DOHH2 (cell line): ENCODE measurements around the gene COL6A5.

Source experiments
- H3F3A ChIP-seq: fragments of 200-600 bp; sonication (generic), shearing (Covaris generic); 2 replicates; pipeline ENCODE4 v1.6.0; 2016; ENCODE audit warnings: antibody characterized with exemption, mild to moderate bottlenecking; ENCODE audit not compliant: control insufficient read depth, insufficient read depth
- H3K27ac ChIP-seq: fragments of 200-600 bp; sonication (generic); 2 replicates; pipeline ENCODE4 v1.5.1; 2014; ENCODE audit warnings: low read depth, mild to moderate bottlenecking, low read length, moderate library complexity
- H3K27me3 ChIP-seq: fragments of 200-600 bp; sonication (generic); 2 replicates; pipeline ENCODE4 v1.6.1; 2014; ENCODE audit warnings: mild to moderate bottlenecking, low read length, mixed read lengths; ENCODE audit not compliant: control insufficient read depth
- H3K36me3 ChIP-seq: fragments of 200-600 bp; sonication (generic); 2 replicates; pipeline ENCODE4 v1.6.1; 2014; ENCODE audit warnings: mild to moderate bottlenecking, low read length, moderate library complexity, mixed read lengths; ENCODE audit not compliant: control insufficient read depth
- H3K4me1 ChIP-seq: fragments of 200-600 bp; sonication (generic); 2 replicates; pipeline ENCODE4 v1.6.1; 2014; ENCODE audit warnings: mild to moderate bottlenecking, low read length, mixed read lengths; ENCODE audit not compliant: control insufficient read depth
- H3K4me2 ChIP-seq: fragments of 200-600 bp; sonication (generic); 2 replicates; pipeline ENCODE4 v1.6.0; 2014; ENCODE audit warnings: mild to moderate bottlenecking, low read length, moderate library complexity
- H3K4me3 ChIP-seq: fragments of 200-600 bp; sonication (generic); 2 replicates; pipeline ENCODE4 v1.5.1; 2014; ENCODE audit warnings: mild to moderate bottlenecking, low read length, mixed read lengths
- H3K79me2 ChIP-seq: fragments of 200-600 bp; sonication (generic); 2 replicates; pipeline ENCODE4 v1.6.1; 2014; ENCODE audit warnings: mild to moderate bottlenecking, low read length, mixed read lengths; ENCODE audit not compliant: control insufficient read depth
- H3K9me2 ChIP-seq: fragments of 200-600 bp; sonication (generic); replicated peaks from 2 replicates; pipeline ENCODE4 v1.6.1; 2014; ENCODE audit warnings: mild to moderate bottlenecking, low read length, mixed read lengths; ENCODE audit not compliant: control insufficient read depth
- H3K9me3 ChIP-seq: fragments of 200-600 bp; sonication (generic); 2 replicates; pipeline ENCODE4 v1.6.1; 2014; ENCODE audit warnings: antibody characterized with exemption, low read length, mixed read lengths; ENCODE audit not compliant: control insufficient read depth, insufficient read depth
- H4K20me1 ChIP-seq: fragments of 200-600 bp; sonication (generic); 2 replicates; pipeline ENCODE4 v1.6.0; 2014; ENCODE audit warnings: low read depth, mild to moderate bottlenecking, antibody characterized with exemption, low read length, moderate library complexity; ENCODE audit not compliant: control insufficient read depth, insufficient read depth
- EZH2phosphoT487 ChIP-seq: fragments of 200-600 bp; sonication (generic); IDR thresholded peaks from 2 replicates; pipeline ENCODE4 v1.6.1; 2017; ENCODE audit warnings: borderline replicate concordance, mild to moderate bottlenecking, antibody characterized with exemption, low read length, moderate library complexity, mixed read lengths
- TF ChIP-seq, protein P1 (sequence below): fragments of 200-600 bp; sonication (generic); IDR thresholded peaks from one replicate; pipeline ENCODE4 v1.5.1; 2014; ENCODE audit warnings: antibody characterized with exemption, mild to moderate bottlenecking, low read depth, low read length; ENCODE audit not compliant: poor library complexity, severe bottlenecking

Gene COL6A5, protein sequence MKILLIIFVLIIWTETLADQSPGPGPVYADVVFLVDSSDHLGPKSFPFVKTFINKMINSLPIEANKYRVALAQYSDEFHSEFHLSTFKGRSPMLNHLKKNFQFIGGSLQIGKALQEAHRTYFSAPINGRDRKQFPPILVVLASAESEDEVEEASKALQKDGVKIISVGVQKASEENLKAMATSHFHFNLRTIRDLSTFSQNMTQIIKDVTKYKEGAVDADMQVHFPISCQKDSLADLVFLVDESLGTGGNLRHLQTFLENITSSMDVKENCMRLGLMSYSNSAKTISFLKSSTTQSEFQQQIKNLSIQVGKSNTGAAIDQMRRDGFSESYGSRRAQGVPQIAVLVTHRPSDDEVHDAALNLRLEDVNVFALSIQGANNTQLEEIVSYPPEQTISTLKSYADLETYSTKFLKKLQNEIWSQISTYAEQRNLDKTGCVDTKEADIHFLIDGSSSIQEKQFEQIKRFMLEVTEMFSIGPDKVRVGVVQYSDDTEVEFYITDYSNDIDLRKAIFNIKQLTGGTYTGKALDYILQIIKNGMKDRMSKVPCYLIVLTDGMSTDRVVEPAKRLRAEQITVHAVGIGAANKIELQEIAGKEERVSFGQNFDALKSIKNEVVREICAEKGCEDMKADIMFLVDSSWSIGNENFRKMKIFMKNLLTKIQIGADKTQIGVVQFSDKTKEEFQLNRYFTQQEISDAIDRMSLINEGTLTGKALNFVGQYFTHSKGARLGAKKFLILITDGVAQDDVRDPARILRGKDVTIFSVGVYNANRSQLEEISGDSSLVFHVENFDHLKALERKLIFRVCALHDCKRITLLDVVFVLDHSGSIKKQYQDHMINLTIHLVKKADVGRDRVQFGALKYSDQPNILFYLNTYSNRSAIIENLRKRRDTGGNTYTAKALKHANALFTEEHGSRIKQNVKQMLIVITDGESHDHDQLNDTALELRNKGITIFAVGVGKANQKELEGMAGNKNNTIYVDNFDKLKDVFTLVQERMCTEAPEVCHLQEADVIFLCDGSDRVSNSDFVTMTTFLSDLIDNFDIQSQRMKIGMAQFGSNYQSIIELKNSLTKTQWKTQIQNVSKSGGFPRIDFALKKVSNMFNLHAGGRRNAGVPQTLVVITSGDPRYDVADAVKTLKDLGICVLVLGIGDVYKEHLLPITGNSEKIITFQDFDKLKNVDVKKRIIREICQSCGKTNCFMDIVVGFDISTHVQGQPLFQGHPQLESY (N-terminal part only)

DNA sequence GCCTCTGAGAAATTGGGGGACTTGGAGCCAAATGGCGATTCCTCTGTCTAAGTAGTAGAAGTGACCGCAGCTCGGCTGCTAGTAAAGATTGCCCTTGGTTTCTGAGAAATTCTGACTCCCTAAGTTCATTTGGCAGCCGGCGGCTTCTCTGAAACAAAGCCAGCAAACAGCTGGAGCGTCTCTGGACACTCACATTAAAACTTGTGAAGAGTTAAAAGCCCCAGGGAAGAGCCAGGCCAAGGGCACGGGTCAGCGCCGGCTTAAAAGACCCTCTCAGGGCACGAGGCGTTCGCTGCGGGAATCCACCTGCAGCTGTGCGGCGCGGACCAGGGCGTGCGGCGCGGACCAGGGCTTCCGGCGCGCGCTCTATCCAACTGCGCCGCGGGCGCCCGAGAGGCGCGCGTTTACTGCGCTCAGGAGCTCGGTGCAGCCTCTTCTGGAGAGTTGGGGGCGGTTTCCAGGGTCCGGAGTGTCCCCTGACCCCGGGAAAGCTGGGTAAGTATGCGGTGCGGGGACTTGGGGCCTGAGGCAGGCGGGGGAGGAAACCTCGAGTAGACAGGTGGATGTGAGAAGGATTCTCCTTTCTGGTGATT lies at the start of gene COL6A5:
COL6A5 (plus strand) TSS at position 186 of the 593 bp plus-strand sequence. CDS start 27,967 bp downstream, outside the sequence.
- H4K20me1 ChIP-seq, result no peaks in the 10 kb centered on the region
- TF ChIP-seq, protein P1, sequence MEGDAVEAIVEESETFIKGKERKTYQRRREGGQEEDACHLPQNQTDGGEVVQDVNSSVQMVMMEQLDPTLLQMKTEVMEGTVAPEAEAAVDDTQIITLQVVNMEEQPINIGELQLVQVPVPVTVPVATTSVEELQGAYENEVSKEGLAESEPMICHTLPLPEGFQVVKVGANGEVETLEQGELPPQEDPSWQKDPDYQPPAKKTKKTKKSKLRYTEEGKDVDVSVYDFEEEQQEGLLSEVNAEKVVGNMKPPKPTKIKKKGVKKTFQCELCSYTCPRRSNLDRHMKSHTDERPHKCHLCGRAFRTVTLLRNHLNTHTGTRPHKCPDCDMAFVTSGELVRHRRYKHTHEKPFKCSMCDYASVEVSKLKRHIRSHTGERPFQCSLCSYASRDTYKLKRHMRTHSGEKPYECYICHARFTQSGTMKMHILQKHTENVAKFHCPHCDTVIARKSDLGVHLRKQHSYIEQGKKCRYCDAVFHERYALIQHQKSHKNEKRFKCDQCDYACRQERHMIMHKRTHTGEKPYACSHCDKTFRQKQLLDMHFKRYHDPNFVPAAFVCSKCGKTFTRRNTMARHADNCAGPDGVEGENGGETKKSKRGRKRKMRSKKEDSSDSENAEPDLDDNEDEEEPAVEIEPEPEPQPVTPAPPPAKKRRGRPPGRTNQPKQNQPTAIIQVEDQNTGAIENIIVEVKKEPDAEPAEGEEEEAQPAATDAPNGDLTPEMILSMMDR, result no peak
- TF ChIP-seq EZH2phosphoT487, result no peak
- H3K9me3 ChIP-seq, result no peaks in the 10 kb centered on the region
- no peaks in the 10 kb centered on the region for H3K79me2 ChIP-seq
- no peak within 1 kb of the TSS for H3K27ac ChIP-seq
- H3K27me3 ChIP-seq, result no peaks in the 10 kb centered on the region
- no peak within 1 kb of the TSS for H3K4me2 ChIP-seq
- H3K9me2 ChIP-seq, result no peaks in the 10 kb centered on the region; the same call in 1 of the 2 replicates
- no peaks in the 10 kb centered on the region for H3F3A ChIP-seq
- no peaks in the 10 kb centered on the region for H3K4me1 ChIP-seq
- no peaks in the 10 kb centered on the region for H3K36me3 ChIP-seq
- no peak within 1 kb of the TSS for H3K4me3 ChIP-seq

DNA sequence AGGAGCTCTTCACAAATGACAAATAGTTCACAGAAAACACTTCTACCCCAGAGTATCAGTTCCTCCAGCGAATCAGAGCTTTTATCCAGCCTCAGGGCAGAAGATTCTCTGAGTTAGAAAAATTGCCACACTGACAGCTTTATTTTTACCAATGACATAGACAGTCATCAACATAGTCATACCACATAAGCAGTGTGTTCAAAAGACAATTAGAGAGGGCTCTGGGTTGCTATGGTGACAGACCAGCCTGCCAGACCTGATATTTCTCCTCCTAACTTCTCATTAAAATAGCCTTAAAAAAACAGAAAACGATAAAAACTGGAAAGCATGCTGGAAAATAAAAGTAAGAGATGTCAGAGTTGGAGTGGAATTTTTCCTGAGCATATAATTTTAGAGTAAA lies 45.9 kb upstream of the COL6A5 start:
- H3K9me3 ChIP-seq, result no peaks in the 10 kb centered on the region
- no peaks in the 10 kb centered on the region for H3K79me2 ChIP-seq
- H3K27me3 ChIP-seq, result no peaks in the 10 kb centered on the region
- no peaks in the 10 kb centered on the region for H3K36me3 ChIP-seq
- H3K4me1 ChIP-seq, result no peaks in the 10 kb centered on the region
- no peaks in the 10 kb centered on the region for H3F3A ChIP-seq
- no peak for TF ChIP-seq EZH2phosphoT487
- TF ChIP-seq, protein P1, result no peak
- no peaks in the 10 kb centered on the region for H3K9me2 ChIP-seq
- no peak overlapping the region for H3K27ac ChIP-seq
- no peak overlapping the region for H3K4me3 ChIP-seq
- no peak overlapping the region for H3K4me2 ChIP-seq
- no peaks in the 10 kb centered on the region for H4K20me1 ChIP-seq

DNA sequence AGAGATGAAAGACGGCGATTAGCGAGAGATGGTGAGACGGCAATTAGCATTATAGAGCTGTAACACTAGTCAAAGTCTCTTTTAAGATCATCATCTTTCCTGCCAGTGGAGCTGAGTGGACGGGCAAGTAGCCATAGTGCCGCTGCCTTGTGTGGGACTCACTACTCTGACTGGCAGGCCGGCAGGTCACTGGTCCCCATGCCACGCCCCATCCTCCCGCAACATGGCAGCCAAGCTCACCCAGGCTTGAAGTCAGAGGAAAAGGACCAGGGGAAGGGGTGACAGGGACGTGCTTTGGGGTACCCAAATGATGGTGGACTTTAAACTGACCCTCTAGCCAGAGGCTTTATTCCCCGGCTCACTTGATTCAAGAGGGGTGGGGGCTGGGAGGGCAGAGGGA lies 44.6 kb upstream of the COL6A5 start:
- Histone ChIP-seq H3K27ac (no peak overlapping the region), H3K27me3 (no peaks in the 10 kb centered on the region), H3K4me2 (no peak overlapping the region), H3K9me2 (no peaks in the 10 kb centered on the region), H3K36me3 (no peaks in the 10 kb centered on the region), H3K4me1 (no peaks in the 10 kb centered on the region), H4K20me1 (no peaks in the 10 kb centered on the region), H3K4me3 (no peak overlapping the region), H3K79me2 (no peaks in the 10 kb centered on the region), H3K9me3 (no peaks in the 10 kb centered on the region), H3F3A (no peaks in the 10 kb centered on the region)
- TF ChIP-seq EZH2phosphoT487, result no peak
- TF ChIP-seq, protein P1, result no peak
